NOMO-1 treated with DMSO at 0.1 percent for 48 hours (cell line): ENCODE measurements around the gene ADISSP.
"Not testable (repeated sequence)": the region's sequence is repeated elsewhere in the genome, so short reads cannot be mapped to it uniquely, and the experiment has no call there.

Experiments
- DNase-seq: peaks from one replicate; lab custom pipeline; 2025; ENCODE audit not compliant: unreplicated experiment; lab: John Stamatoyannopoulos, UW

Gene ADISSP

GRCh38 chr20:3797592-3798372, 30.2 kb upstream of the ADISSP start:
- DNase-seq = no peak

- no peak for DNase-seq
These were observed 29.6 kb upstream of the ADISSP start for GRCh38 chr20:3797226-3797545.

- no peak for DNase-seq
These were observed 29.1 kb upstream of the ADISSP start for GRCh38 chr20:3796477-3797225.

- peak; percentile 76 for DNase-seq
These were observed 28.2 kb upstream of the ADISSP start, which contains the start of gene CDC25B for GRCh38 chr20:3795511-3796468. Gene CDC25B, plus strand, starts transcription at chr20:3796310. Its CDS starts 222 bp downstream, at chr20:3796532.

- DNase-seq = no peak
These were observed 27.3 kb upstream of the ADISSP start for GRCh38 chr20:3794701-3795420.

GRCh38 chr20:3794168-3794567, 26.6 kb upstream of the ADISSP start:
- DNase-seq = not testable (repeated sequence)

GRCh38 chr20:3789201-3789600, 21.6 kb upstream of the ADISSP start:
- not testable (repeated sequence) for DNase-seq

GRCh38 chr20:3788685-3789155, 21.2 kb upstream of the ADISSP start:
- no peak for DNase-seq

- no peak for DNase-seq
These were observed 19.9 kb upstream of the ADISSP start for GRCh38 chr20:3787324-3788014.

GRCh38 chr20:3786665-3787323, 19.2 kb upstream of the ADISSP start, which contains the start of gene CENPB:
Gene CENPB, minus strand, starts transcription at chr20:3786740. Its CDS starts 257 bp downstream, at chr20:3786483.
- DNase-seq = peak; percentile 86

- peak; percentile 29 for DNase-seq
These were observed 18.6 kb upstream of the ADISSP start for GRCh38 chr20:3786126-3786484.

- no peak for DNase-seq
These were observed 17.9 kb upstream of the ADISSP start for GRCh38 chr20:3785240-3786125.

GRCh38 chr20:3784863-3785239, 17.3 kb upstream of the ADISSP start:
- DNase-seq = no peak

GRCh38 chr20:3784216-3784853, 16.8 kb upstream of the ADISSP start:
- no peak for DNase-seq

- no peak for DNase-seq
These were observed 16.1 kb upstream of the ADISSP start for GRCh38 chr20:3783511-3784195.

- no peak for DNase-seq
These were observed 15.5 kb upstream of the ADISSP start for GRCh38 chr20:3783068-3783489.

GRCh38 chr20:3782597-3782996, 15.0 kb upstream of the ADISSP start:
- DNase-seq = no peak
